PFSK-1 (cell line): Measurements from ENCODE around the gene MKNK1.

Source experiments
- POLR2AphosphoS5 ChIP-seq: IDR thresholded peaks from 2 replicates; pipeline ENCODE4 v1.6.1; 2012; ENCODE audit warnings: low read depth, mild to moderate bottlenecking, control low read depth, low read length, moderate library complexity
- SIN3A ChIP-seq: IDR thresholded peaks from 2 replicates; pipeline ENCODE4 v1.6.1; 2012; ENCODE audit warnings: mild to moderate bottlenecking, low read length, moderate library complexity, borderline replicate concordance; ENCODE audit not compliant: insufficient read depth
- TAF1 ChIP-seq: IDR thresholded peaks from 2 replicates; pipeline ENCODE4 v1.6.1; 2012; ENCODE audit warnings: low read length, control low read depth, borderline replicate concordance; ENCODE audit not compliant: insufficient read depth
- TF ChIP-seq, protein P1 (sequence below), 2 experiments: IDR thresholded peaks; 2 replicates each; pipeline versions ENCODE4 v1.6.1 to v1.8.0; 2011 to 2012; ENCODE audit warnings: low read depth in 2 of 2, low read length in 2 of 2, control low read depth in 1 of 2, inconsistent platforms in 1 of 2, mild to moderate bottlenecking in 1 of 2, moderate library complexity in 1 of 2; ENCODE audit not compliant: insufficient read depth in 1 of 2

DNA sequence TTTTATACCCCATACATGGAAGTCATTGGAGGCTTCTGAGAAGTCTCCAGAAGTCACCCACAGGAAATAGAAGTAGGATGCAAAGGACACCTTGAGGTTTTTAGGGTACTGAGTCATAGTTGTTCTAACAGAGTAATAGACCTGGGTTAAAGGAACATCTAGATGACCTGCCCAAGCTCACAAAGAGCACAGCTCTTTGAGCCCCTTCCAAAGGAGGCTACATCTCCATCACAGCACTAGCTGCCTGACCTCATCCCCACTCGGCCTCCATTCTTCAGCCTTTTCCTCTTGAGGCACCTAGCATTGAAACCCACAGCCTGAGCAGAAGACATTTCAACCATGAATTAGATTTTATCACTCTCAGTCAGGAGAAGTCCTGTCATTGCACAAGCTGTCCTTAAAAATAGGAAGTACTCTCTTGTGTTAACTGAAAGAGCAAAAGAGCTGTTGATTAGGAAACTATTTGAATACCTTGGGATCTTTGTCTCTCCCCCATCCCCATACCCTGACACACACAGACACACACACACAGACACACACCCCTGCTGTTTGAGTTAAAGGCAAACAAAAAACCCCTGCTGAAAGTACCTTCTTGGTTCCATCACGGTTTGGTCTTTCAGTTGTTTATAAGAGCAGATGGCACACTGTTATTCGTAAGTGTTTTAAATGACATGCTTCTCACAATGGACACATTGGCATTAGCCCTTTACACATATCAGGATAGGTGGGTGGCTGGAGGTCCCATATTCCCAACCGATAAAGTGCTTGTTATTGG, 22.2 kb downstream of the MKNK1 start:
- no peak for TF ChIP-seq POLR2AphosphoS5
- TF ChIP-seq SIN3A: no peak
- TF ChIP-seq, protein P1, sequence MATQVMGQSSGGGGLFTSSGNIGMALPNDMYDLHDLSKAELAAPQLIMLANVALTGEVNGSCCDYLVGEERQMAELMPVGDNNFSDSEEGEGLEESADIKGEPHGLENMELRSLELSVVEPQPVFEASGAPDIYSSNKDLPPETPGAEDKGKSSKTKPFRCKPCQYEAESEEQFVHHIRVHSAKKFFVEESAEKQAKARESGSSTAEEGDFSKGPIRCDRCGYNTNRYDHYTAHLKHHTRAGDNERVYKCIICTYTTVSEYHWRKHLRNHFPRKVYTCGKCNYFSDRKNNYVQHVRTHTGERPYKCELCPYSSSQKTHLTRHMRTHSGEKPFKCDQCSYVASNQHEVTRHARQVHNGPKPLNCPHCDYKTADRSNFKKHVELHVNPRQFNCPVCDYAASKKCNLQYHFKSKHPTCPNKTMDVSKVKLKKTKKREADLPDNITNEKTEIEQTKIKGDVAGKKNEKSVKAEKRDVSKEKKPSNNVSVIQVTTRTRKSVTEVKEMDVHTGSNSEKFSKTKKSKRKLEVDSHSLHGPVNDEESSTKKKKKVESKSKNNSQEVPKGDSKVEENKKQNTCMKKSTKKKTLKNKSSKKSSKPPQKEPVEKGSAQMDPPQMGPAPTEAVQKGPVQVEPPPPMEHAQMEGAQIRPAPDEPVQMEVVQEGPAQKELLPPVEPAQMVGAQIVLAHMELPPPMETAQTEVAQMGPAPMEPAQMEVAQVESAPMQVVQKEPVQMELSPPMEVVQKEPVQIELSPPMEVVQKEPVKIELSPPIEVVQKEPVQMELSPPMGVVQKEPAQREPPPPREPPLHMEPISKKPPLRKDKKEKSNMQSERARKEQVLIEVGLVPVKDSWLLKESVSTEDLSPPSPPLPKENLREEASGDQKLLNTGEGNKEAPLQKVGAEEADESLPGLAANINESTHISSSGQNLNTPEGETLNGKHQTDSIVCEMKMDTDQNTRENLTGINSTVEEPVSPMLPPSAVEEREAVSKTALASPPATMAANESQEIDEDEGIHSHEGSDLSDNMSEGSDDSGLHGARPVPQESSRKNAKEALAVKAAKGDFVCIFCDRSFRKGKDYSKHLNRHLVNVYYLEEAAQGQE (IDR thresholded peaks at IDR 0.05; ENCODE audit: insufficient read depth in 1 of 2, low read depth in 2 of 2, low read length in 2 of 2): no peak
- no peak for TF ChIP-seq TAF1
